NOMO-1 treated with DMSO at 0.1 percent for 48 hours (cell line): ENCODE results near the gene C1QTNF5.
"Not testable (repeated sequence)": the region's sequence is repeated elsewhere in the genome, so short reads cannot be mapped to it uniquely, and the experiment has no call there.

Experiments used
- DNase-seq: peaks from one replicate; lab custom pipeline; 2025; ENCODE audit not compliant: unreplicated experiment; lab: John Stamatoyannopoulos, UW

Gene C1QTNF5

DNA sequence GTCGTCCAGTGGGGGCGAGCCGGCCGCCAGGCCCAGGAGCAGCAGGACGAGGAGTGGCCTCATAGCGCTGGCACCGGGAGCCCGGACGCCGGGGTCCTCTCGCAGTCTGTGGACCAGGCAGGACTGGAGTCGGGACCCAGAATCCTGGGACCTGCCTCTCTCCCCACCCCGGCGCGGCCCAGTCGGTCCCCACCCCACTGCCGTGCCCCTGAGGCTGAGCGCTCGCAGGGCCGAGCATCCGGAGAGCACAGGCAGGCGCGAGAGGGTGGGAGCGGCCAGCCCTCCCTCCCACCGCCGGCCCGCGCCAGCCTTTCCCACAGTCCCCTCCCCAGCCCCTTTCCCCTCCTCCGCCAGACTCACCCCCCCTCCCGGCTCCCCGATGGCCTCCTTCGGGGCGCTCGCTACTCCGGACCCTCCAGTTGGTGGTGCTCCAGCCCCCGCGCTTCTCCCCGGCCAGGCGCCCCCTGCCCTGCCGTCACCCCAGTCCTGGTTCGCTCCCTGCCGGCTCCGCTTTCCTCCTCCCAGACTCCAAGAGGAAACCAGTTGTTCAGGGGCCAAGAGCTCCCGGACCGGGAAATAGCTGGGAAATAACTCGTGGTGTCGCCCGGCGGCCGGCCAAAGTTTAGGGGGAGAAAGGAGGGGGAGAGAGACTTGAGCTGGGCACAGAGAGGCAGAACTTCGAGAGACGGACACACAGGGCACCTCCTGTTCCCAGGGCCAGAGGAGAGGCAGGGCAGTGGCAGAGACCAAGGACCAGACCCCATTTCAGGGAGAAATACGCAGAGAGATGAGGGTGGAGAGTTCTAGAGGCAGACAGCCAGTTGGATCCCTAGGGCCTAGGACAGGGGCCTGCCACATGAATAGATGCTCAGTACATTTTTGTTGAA, at the start of gene C1QTNF5:
Gene C1QTNF5, minus strand, starts transcription at position 549 of the 887 bp plus-strand sequence. Its CDS starts 486 bp downstream, at position 63.
- DNase-seq, result no peak

DNA sequence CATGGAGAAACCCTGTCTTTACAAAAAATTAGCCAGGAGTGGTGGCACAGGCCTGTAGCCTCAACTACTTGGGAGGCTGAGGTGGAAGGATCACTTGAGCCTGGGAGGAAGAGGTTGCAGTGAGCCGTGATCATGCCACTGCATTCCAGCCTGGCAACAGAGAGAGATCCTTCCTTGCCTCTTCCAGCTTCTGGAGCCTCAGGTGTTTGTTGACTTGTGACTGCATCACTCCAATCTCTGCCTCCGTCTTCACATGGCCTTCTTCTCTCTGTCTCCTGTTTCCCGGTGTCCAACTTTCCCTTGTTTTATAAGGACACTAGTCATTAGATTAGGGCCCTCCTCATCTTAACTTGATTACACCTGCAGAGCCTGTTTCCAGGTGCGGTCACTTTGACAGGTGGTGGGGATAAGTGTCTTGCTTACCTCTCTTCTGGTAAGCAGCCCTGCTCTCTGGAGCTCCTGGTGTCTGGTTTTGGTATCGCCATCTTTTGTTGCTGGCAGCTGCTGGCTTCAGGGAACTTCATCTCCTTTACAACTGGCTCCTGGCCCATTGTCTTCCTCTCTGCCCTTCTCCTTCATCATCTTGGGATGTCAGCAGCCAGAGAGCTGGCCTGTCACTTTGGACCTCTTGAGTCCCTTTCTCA, 49.0 kb upstream of the C1QTNF5 start:
- no peak for DNase-seq

GRCh38 chr11:119388103-119388502, 47.4 kb upstream of the C1QTNF5 start:
- DNase-seq, result no peak

DNA sequence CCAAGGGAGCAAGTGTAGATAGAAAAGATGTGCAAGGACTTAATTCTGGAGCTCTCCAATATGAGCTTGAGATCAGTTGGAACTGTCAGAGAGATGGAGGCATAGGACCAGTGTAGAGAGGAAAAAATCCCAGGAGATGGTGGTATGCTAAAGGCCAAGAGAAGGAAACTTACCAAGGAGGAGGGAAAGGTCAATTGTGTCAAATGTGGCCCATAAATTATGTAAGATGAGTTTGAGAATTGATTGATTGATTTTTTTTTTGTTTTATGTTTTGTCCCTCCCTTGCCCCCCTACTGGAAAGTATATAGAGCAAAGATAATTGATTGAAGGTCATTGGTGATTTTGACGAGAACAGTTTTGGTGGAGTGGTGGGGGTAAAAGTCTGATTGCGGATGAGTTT, 43.6 kb upstream of the C1QTNF5 start:
- no peak for DNase-seq

DNA sequence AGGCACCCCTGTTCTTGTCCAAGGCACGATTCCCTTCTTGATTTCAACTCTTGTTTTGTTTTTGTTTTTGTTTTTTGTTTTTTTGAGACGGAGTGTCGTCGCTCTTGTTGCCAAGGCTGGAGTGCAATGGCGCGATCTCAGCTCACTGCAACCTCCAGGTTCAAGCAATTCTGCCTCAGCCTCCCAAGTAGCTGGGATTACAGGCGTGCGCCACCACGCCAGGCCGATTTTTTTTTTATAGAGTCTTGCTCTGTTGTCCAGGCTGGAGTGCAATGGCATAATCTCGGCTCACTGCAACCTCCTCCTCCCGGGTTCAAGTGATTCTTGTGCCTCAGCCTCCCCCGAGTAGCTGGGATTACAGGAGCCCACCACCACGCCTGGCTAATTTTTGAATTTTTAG, 41.8 kb upstream of the C1QTNF5 start:
- DNase-seq, result not testable (repeated sequence)

- DNase-seq, result no peak
Observed at GRCh38 chr11:119382101-119382500, 41.4 kb upstream of the C1QTNF5 start.

DNA sequence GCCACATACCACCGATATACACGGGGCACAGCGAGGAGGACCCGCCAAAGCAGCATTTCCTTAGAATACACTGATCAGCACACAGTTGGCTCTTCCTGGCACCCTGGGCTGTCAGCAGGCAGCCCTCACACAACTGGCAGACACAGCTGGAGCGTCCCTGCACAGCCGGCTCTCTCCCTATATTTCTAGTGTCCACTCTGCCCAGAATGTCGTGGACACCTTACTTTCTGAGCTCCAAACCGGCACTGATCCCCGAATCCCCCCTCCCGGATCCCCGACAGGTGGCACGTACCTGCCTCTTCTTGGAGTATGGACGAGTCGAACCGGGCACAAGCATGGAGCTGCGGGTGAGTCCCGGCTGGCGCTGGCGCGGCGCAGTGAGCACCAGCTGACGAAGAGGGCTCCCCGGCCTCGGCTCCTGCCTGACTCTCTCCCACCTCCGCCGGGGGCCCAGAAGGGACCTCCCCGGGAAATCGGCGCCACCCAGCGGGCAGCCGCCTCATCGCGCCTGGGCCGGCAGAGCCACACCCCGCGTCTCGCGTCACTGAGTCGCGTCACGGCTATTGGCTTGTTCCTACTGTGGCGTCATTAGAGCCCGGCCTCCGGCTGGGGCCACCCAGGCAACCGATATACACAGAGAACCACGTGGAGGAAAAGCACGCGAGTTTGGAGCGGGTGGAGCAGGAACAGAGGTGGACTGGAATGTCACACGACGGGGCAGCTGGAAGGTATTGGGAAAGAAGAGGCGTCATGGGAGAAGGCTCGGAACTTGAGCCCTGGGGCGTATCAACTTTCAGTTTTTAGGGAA, 40.7 kb upstream of the C1QTNF5 start, which contains the start of gene USP2:
Gene USP2, minus strand, starts transcription at position 510 of the 808 bp plus-strand sequence. CDS start 8,210 bp downstream, outside the sequence.
- DNase-seq, result peak; percentile 92

GRCh38 chr11:119380827-119381180, 40.1 kb upstream of the C1QTNF5 start:
- DNase-seq, result no peak

DNA sequence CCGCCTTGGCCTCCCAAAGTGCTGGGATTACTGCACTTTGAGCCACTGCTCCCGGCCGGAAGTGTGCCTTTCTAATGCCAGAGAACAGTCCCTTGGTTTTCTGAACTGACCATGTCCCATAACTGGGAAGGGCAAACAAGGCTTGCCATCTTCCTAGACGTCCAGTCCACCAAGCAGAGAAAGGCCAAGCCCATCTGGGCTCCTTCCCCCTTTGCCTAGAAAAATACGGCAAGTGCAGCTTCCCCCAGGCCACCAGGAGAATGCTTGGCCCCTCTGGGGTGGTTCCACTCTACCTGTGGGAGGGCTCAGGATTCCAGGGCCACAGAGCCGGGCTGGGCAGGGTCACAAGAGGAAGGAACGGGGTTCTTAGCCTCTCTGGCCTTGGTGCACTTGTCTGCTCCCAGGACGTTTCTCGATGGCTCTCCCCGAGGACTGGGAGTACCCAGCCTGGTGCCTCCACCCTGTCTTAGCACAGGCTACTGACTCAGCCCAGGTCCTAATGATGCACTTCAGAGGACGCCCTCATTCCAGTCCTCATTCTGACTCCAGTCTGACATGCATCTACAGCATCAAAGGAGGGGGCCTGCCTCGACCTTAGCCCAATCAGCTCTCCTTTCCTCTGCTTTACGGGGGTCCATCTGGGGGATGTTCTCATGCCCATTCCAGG, 39.6 kb upstream of the C1QTNF5 start:
- no peak for DNase-seq

- DNase-seq, result no peak
Observed at GRCh38 chr11:119378851-119379465, 38.3 kb upstream of the C1QTNF5 start.

DNA sequence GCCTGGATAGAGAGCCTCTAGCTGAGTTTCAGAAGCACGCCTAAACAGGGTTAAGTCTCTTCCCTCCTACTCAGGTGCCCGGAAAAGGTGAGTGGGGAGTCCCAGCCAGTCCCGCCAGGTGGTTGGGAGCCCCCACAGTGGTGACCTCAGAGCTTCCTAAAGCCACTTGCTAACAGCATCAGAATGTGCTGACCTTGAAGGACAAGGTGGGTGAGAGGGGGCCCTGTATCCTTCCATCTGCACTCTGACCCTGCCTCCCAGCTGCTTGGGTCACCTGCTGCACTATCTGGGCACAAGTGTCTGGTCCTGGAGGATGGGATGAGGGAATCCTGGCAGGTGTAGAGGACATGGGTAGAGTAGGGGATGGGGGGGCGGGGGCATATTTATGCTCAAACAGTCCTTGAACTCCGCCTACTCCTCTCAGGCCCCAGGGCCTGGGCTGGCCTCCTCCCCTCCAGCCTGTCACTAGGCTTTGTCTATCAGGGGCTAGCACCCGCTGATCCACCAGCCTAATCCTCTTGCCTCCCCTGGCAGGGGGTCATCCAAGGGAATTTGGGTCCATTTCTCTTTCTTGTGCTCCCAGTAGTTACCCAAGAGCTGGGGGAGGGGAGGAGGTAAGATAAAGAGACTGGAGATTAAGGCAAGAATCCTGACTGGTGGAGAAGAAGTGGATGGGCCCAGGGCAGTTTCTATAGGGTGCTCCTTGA, 37.4 kb upstream of the C1QTNF5 start:
- no peak for DNase-seq

- no peak for DNase-seq
Observed at GRCh38 chr11:119377112-119377901, 36.6 kb upstream of the C1QTNF5 start.

- no peak for DNase-seq
Observed at GRCh38 chr11:119376197-119376847, 35.6 kb upstream of the C1QTNF5 start.

GRCh38 chr11:119375337-119376196, 34.9 kb upstream of the C1QTNF5 start:
- DNase-seq, result no peak

DNA sequence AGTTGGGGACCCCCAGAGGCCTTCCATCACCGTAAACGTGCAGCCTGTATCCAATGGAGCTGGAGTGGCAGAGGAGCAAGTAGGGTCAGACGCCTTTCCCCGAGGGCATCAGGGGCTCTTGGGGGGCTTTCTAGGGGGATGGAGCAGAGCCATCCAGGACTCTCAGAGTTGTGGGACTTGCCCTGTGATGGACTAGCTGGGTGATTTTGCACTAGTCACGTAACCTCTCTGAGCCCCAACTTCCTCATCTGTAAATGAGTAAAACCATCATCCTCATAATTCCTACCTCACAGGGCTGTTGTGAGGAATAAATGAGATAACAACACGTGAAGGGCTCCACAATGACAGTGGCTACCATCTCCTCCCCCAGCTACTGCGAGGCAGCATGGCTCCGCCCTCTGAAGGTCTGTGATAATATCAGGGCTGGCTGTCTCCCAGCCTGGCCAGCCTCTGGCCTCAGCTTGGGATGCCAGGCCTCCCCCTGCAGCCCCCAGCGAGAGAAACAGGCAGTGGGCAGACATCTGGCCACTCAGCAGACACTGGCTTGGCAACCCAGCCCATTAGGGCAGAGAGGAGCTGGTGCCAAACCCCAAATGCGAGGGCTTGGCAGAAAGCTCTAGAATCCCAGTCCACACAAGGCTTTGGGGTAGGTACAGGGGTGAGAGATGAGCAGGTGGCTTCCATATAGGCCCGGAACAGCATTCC, 34.1 kb upstream of the C1QTNF5 start:
- DNase-seq, result no peak

GRCh38 chr11:119373921-119374631, 33.4 kb upstream of the C1QTNF5 start:
- DNase-seq, result peak; percentile 54
